Measurements from ENCODE around the gene MAP7.

DNA sequence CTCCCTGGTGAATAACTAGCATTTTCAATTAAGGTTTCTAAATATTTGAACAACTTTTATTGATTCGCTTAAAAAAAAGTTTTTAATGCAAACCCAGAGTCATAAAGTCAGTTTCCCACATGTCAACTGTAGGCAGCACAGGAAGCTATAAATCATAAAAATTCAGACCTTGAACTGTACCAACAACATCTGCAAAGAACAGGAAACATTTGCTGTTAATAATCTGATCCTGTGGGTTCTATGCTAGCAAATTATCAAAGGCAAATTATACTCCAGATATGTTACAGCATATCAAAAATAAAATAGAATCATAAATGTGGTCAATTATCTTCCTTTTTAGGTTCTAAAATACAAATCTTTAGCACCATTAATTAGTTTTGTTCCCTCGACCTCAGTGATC is 16.6 kb upstream of the MAP7 start:
- TF ChIP-seq, protein P1, sequence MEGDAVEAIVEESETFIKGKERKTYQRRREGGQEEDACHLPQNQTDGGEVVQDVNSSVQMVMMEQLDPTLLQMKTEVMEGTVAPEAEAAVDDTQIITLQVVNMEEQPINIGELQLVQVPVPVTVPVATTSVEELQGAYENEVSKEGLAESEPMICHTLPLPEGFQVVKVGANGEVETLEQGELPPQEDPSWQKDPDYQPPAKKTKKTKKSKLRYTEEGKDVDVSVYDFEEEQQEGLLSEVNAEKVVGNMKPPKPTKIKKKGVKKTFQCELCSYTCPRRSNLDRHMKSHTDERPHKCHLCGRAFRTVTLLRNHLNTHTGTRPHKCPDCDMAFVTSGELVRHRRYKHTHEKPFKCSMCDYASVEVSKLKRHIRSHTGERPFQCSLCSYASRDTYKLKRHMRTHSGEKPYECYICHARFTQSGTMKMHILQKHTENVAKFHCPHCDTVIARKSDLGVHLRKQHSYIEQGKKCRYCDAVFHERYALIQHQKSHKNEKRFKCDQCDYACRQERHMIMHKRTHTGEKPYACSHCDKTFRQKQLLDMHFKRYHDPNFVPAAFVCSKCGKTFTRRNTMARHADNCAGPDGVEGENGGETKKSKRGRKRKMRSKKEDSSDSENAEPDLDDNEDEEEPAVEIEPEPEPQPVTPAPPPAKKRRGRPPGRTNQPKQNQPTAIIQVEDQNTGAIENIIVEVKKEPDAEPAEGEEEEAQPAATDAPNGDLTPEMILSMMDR (IDR thresholded peaks at IDR 0.05; ENCODE audit: extremely low read depth in 1 of 2, insufficient read depth in 1 of 2, low read depth in 1 of 2, low read length in 2 of 2) = no peak
- no peak for TF ChIP-seq GATA2 (IDR thresholded peaks at IDR 0.05; ENCODE audit: insufficient read depth, insufficient read length, low read depth, low read length)
- no peak for TF ChIP-seq POLR2A (IDR thresholded peaks at IDR 0.05; ENCODE audit: low read depth, low read length)
- no peak for TF ChIP-seq POLR2AphosphoS5 (IDR thresholded peaks at IDR 0.05; ENCODE audit: insufficient read depth, low read depth, low read length)
- TF ChIP-seq, protein P2, sequence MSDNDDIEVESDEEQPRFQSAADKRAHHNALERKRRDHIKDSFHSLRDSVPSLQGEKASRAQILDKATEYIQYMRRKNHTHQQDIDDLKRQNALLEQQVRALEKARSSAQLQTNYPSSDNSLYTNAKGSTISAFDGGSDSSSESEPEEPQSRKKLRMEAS (IDR thresholded peaks at IDR 0.05; ENCODE audit: insufficient read depth, insufficient read length) = no peak
- TF ChIP-seq EZH2 (IDR thresholded peaks at IDR 0.05; ENCODE audit: borderline replicate concordance, low read depth, low read length, severe bottlenecking) = no peak
- TF ChIP-seq MYC (IDR thresholded peaks at IDR 0.05; ENCODE audit: low read depth, low read length) = no peak
